ENCODE results near the gene CCDC107.

The CCDC107 gene

GRCh38 chr9:35674025-35674361, 15.9 kb downstream of the CCDC107 start:
- no CpG with 5 or more reads among the region's 3 CpGs for WGBS (ENCODE audit: extremely low coverage, insufficient coverage, low lambda C conversion rate)
- H3K27ac ChIP-seq (ENCODE audit: low read depth, low read length), result no peak overlapping the region
- H2BK120ac ChIP-seq (ENCODE audit: low read depth, low read length), result no peak overlapping the region
- no peak overlapping the region for H4K5ac ChIP-seq (ENCODE audit: low read length)
- H3K56ac ChIP-seq (ENCODE audit: low read length), result no peak overlapping the region
- no peaks in the 10 kb centered on the region for H3K79me1 ChIP-seq (ENCODE audit: low read length)
- H4K8ac ChIP-seq (ENCODE audit: low read depth, low read length), result no peak overlapping the region
- no peaks in the 10 kb centered on the region for H3K79me2 ChIP-seq (ENCODE audit: control insufficient read depth, insufficient read depth, low read length)
- H3K4me2 ChIP-seq (ENCODE audit: low read length), result no peak overlapping the region
- H3K18ac ChIP-seq (ENCODE audit: low read length), result no peak overlapping the region
- no peak for DNase-seq
- no peaks in the 10 kb centered on the region for H3K36me3 ChIP-seq (ENCODE audit: control insufficient read depth, insufficient read depth, low read length)
- H2BK15ac ChIP-seq (replicated peaks; ENCODE audit: low read depth), result no peak overlapping the region
- H3K9ac ChIP-seq (ENCODE audit: low read length), result no peak overlapping the region
- H2BK5ac ChIP-seq (ENCODE audit: low read length), result no peak overlapping the region
- no peaks in the 10 kb centered on the region for H3K27me3 ChIP-seq (ENCODE audit: insufficient read depth, low read length, poor library complexity)
- no peak overlapping the region for H3K4ac ChIP-seq (ENCODE audit: low read depth, low read length)
- no peak overlapping the region for H3K23ac ChIP-seq (ENCODE audit: low read length)
- no peak overlapping the region for H3K4me3 ChIP-seq (ENCODE audit: low read length)
- H3K4me1 ChIP-seq (ENCODE audit: control insufficient read depth, low read depth, low read length), result peaks cover 4% of the 10 kb centered on the region
- H2AK5ac ChIP-seq (ENCODE audit: low read length), result no peak overlapping the region

- no peak overlapping the region for H2BK15ac ChIP-seq (replicated peaks; ENCODE audit: low read depth)
- peak overlapping the region; percentile 24 for H3K4ac ChIP-seq (ENCODE audit: low read depth, low read length)
- H3K36me3 ChIP-seq (ENCODE audit: control insufficient read depth, insufficient read depth, low read length), result no peaks in the 10 kb centered on the region
- peak overlapping the region; percentile 94 for H3K56ac ChIP-seq (ENCODE audit: low read length)
- peak overlapping the region; percentile 95 for H4K5ac ChIP-seq (ENCODE audit: low read length)
- H3K18ac ChIP-seq (ENCODE audit: low read length), result peak overlapping the region; percentile 25
- peak; percentile 59 for DNase-seq
- H3K27me3 ChIP-seq (ENCODE audit: insufficient read depth, low read length, poor library complexity), result no peaks in the 10 kb centered on the region
- WGBS (ENCODE audit: extremely low coverage, insufficient coverage, low lambda C conversion rate), result no CpG with 5 or more reads among the region's 13 CpGs
- peak overlapping the region; percentile 24 for H3K4me3 ChIP-seq (ENCODE audit: low read length)
- no peak overlapping the region for H2BK120ac ChIP-seq (ENCODE audit: low read depth, low read length)
- no peaks in the 10 kb centered on the region for H3K79me2 ChIP-seq (ENCODE audit: control insufficient read depth, insufficient read depth, low read length)
- no peak overlapping the region for H2BK5ac ChIP-seq (ENCODE audit: low read length)
- no peak overlapping the region for H4K8ac ChIP-seq (ENCODE audit: low read depth, low read length)
- peak overlapping the region; percentile 77 for H3K9ac ChIP-seq (ENCODE audit: low read length)
- no peak overlapping the region for H2AK5ac ChIP-seq (ENCODE audit: low read length)
- no peak overlapping the region for H3K27ac ChIP-seq (ENCODE audit: low read depth, low read length)
- H3K79me1 ChIP-seq (ENCODE audit: low read length), result no peaks in the 10 kb centered on the region
- H3K4me1 ChIP-seq (ENCODE audit: control insufficient read depth, low read depth, low read length), result peaks cover 4% of the 10 kb centered on the region
- H3K23ac ChIP-seq (ENCODE audit: low read length), result no peak overlapping the region
- peak overlapping the region; percentile 75 for H3K4me2 ChIP-seq (ENCODE audit: low read length)
Measured at GRCh38 chr9:35675204-35675603, 17.1 kb downstream of the CCDC107 start.

DNA sequence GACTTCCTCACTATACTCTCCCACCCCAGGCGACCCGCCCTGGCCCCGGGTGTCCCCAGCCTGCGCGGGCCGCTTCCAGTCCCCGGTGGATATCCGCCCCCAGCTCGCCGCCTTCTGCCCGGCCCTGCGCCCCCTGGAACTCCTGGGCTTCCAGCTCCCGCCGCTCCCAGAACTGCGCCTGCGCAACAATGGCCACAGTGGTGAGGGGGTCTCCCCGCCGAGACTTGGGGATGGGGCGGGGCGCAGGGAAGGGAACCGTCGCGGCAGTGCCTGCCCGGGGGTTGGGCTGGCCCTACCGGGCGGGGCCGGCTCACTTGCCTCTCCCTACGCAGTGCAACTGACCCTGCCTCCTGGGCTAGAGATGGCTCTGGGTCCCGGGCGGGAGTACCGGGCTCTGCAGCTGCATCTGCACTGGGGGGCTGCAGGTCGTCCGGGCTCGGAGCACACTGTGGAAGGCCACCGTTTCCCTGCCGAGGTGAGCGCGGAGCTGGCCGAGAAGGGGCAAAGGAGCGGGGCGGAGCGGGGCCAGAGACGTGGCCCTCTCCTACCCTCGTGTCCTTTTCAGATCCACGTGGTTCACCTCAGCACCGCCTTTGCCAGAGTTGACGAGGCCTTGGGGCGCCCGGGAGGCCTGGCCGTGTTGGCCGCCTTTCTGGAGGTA, 17.8 kb downstream of the CCDC107 start:
- peak overlapping the region; percentile 11 for H2BK5ac ChIP-seq (ENCODE audit: low read length)
- H3K9ac ChIP-seq (ENCODE audit: low read length), result peak overlapping the region; percentile 77
- no peak overlapping the region for H4K5ac ChIP-seq (ENCODE audit: low read length)
- H3K4me2 ChIP-seq (ENCODE audit: low read length), result peak overlapping the region; percentile 75
- WGBS (ENCODE audit: extremely low coverage, insufficient coverage, low lambda C conversion rate), result no CpG with 5 or more reads among the region's 51 CpGs
- peak overlapping the region; percentile 94 for H3K56ac ChIP-seq (ENCODE audit: low read length)
- H3K18ac ChIP-seq (ENCODE audit: low read length), result peak overlapping the region; percentile 25
- no peak overlapping the region for H4K8ac ChIP-seq (ENCODE audit: low read depth, low read length)
- peak overlapping the region; percentile 24 for H3K4me3 ChIP-seq (ENCODE audit: low read length)
- no peaks in the 10 kb centered on the region for H3K79me1 ChIP-seq (ENCODE audit: low read length)
- H2BK15ac ChIP-seq (replicated peaks; ENCODE audit: low read depth), result no peak overlapping the region
- no peak overlapping the region for H3K27ac ChIP-seq (ENCODE audit: low read depth, low read length)
- H2BK120ac ChIP-seq (ENCODE audit: low read depth, low read length), result no peak overlapping the region
- H3K79me2 ChIP-seq (ENCODE audit: control insufficient read depth, insufficient read depth, low read length), result no peaks in the 10 kb centered on the region
- no peaks in the 10 kb centered on the region for H3K36me3 ChIP-seq (ENCODE audit: control insufficient read depth, insufficient read depth, low read length)
- H3K23ac ChIP-seq (ENCODE audit: low read length), result peak overlapping the region; percentile 59
- H2AK5ac ChIP-seq (ENCODE audit: low read length), result peak overlapping the region; percentile 18
- H3K27me3 ChIP-seq (ENCODE audit: insufficient read depth, low read length, poor library complexity), result no peaks in the 10 kb centered on the region
- peak; percentile 86 for DNase-seq
- peak overlapping the region; percentile 24 for H3K4ac ChIP-seq (ENCODE audit: low read depth, low read length)
- peaks cover 4% of the 10 kb centered on the region for H3K4me1 ChIP-seq (ENCODE audit: control insufficient read depth, low read depth, low read length)

DNA sequence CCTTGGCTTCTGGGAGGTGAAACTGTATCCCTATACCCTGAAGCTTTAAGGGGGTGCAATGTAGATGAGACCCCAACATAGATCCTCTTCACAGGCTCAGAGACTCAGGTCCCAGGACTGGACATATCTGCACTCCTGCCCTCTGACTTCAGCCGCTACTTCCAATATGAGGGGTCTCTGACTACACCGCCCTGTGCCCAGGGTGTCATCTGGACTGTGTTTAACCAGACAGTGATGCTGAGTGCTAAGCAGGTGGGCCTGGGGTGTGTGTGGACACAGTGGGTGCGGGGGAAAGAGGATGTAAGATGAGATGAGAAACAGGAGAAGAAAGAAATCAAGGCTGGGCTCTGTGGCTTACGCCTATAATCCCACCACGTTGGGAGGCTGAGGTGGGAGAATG, 21.0 kb downstream of the CCDC107 start:
- Histone ChIP-seq H4K8ac (ENCODE audit: low read depth, low read length) (no peak overlapping the region), H2AK5ac (ENCODE audit: low read length) (no peak overlapping the region), H3K56ac (ENCODE audit: low read length) (no peak overlapping the region), H3K79me2 (ENCODE audit: control insufficient read depth, insufficient read depth, low read length) (no peaks in the 10 kb centered on the region), H3K4me2 (ENCODE audit: low read length) (no peak overlapping the region), H3K4me3 (ENCODE audit: low read length) (no peak overlapping the region), H2BK15ac (replicated peaks; ENCODE audit: low read depth) (no peak overlapping the region), H3K4ac (ENCODE audit: low read depth, low read length) (no peak overlapping the region), H3K4me1 (ENCODE audit: control insufficient read depth, low read depth, low read length) (peaks cover 4% of the 10 kb centered on the region), H4K5ac (ENCODE audit: low read length) (no peak overlapping the region), H3K18ac (ENCODE audit: low read length) (no peak overlapping the region), H3K36me3 (ENCODE audit: control insufficient read depth, insufficient read depth, low read length) (peaks cover 7% of the 10 kb centered on the region), H2BK120ac (ENCODE audit: low read depth, low read length) (no peak overlapping the region), H3K27me3 (ENCODE audit: insufficient read depth, low read length, poor library complexity) (no peaks in the 10 kb centered on the region), H3K79me1 (ENCODE audit: low read length) (no peaks in the 10 kb centered on the region), H3K23ac (ENCODE audit: low read length) (no peak overlapping the region), H2BK5ac (ENCODE audit: low read length) (no peak overlapping the region), H3K9ac (ENCODE audit: low read length) (no peak overlapping the region), H3K27ac (ENCODE audit: low read depth, low read length) (no peak overlapping the region)
- no peak for DNase-seq
- WGBS (ENCODE audit: extremely low coverage, insufficient coverage, low lambda C conversion rate), result no CpG with 5 or more reads among the region's 5 CpGs

DNA sequence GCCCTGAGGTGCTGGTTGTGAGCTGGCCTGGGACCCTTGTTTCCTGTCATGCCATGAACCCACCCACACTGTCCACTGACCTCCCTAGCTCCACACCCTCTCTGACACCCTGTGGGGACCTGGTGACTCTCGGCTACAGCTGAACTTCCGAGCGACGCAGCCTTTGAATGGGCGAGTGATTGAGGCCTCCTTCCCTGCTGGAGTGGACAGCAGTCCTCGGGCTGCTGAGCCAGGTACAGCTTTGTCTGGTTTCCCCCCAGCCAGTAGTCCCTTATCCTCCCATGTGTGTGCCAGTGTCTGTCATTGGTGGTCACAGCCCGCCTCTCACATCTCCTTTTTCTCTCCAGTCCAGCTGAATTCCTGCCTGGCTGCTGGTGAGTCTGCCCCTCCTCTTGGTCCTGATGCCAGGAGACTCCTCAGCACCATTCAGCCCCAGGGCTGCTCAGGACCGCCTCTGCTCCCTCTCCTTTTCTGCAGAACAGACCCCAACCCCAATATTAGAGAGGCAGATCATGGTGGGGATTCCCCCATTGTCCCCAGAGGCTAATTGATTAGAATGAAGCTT, 21.8 kb downstream of the CCDC107 start:
- H3K9ac ChIP-seq (ENCODE audit: low read length), result no peak overlapping the region
- H4K5ac ChIP-seq (ENCODE audit: low read length), result no peak overlapping the region

More for the DNA sequence above, 21.8 kb downstream of the CCDC107 start:
- Histone ChIP-seq H3K56ac (ENCODE audit: low read length) (no peak overlapping the region), H3K27ac (ENCODE audit: low read depth, low read length) (no peak overlapping the region), H4K8ac (ENCODE audit: low read depth, low read length) (no peak overlapping the region), H2AK5ac (ENCODE audit: low read length) (no peak overlapping the region), H2BK5ac (ENCODE audit: low read length) (no peak overlapping the region), H2BK15ac (replicated peaks; ENCODE audit: low read depth) (no peak overlapping the region), H2BK120ac (ENCODE audit: low read depth, low read length) (no peak overlapping the region), H3K4me1 (ENCODE audit: control insufficient read depth, low read depth, low read length) (peaks cover 4% of the 10 kb centered on the region), H3K23ac (ENCODE audit: low read length) (no peak overlapping the region), H3K79me2 (ENCODE audit: control insufficient read depth, insufficient read depth, low read length) (no peaks in the 10 kb centered on the region), H3K27me3 (ENCODE audit: insufficient read depth, low read length, poor library complexity) (no peaks in the 10 kb centered on the region), H3K79me1 (ENCODE audit: low read length) (no peaks in the 10 kb centered on the region), H3K4me2 (ENCODE audit: low read length) (no peak overlapping the region), H3K18ac (ENCODE audit: low read length) (no peak overlapping the region), H3K4me3 (ENCODE audit: low read length) (no peak overlapping the region), H3K36me3 (ENCODE audit: control insufficient read depth, insufficient read depth, low read length) (peaks cover 11% of the 10 kb centered on the region), H3K4ac (ENCODE audit: low read depth, low read length) (no peak overlapping the region)
- no CpG with 5 or more reads among the region's 8 CpGs for WGBS (ENCODE audit: extremely low coverage, insufficient coverage, low lambda C conversion rate)
- DNase-seq, result no peak
